ENCODE data around the gene CHMP6.

CHMP6 gene

DNA sequence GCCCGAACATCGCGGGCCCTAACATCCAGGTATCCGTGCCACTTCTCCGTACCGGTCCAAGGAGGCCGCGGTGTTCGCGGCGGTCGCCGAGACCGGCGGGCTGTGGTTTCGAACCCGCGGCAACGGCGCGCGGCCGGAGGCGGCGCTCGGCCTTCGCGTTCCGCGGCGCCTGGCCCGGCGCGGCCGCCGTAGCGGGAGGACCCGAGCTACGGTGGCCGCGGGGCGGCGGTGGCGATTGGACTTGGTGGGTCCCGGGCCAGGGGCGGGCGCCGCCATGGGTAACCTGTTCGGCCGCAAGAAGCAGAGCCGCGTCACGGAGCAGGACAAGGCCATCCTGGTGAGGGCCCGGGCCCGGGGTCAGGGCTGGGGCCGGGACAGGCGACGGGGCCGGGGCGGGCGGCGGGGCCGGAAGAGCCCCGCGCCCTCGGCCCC, at the start of gene CHMP6:
CHMP6 (plus strand) TSS at position 197 of the 432 bp plus-strand sequence; CDS start at position 275, 78 bp downstream.
- peak; percentile 37 to 83 for DNase-seq

DNA sequence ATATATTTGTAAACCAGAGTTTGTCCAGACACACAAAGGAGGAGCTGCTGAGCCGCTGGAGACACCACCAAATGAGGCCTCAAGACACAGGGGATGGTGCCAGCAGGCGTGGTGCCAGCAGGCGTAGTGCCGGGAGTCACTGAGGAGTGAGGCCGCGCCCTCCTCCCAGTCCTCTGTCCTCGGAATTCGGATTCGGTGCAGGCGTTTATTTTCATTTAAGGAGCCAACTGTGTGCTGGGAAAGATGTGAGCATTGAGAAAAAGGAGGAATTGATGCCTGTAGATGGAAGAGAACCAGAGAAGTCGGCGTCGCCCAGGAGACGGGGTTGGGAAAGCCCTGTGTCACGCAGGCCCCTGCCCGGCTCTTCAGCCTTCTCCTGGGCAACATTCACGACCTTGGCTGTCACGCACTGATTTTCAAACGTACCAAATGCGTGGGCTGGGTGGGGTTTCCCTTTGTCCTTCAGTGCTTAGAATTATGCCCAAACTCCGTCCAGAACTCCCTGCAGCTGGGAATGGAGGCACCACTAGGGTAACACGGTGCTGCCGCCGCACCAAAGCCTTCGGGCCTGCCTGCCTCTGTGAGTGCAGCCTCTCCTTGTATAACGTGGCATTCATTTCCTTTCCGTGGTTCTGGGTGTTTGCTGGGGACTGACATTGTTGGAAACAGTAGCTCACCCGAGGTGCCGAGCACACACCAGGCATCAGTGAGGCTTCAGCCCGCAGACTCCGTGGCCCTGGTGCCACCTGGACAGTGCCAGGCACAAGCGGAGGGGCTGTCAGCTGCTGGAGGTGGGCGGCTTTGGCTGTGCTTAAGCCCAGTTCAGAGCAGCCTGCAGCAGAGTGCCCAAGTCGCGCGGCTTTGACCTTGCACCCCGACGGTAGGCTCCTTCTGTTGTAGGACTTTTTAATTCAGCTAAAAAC, 49.0 kb upstream of the CHMP6 start:
- no peak for DNase-seq

DNA sequence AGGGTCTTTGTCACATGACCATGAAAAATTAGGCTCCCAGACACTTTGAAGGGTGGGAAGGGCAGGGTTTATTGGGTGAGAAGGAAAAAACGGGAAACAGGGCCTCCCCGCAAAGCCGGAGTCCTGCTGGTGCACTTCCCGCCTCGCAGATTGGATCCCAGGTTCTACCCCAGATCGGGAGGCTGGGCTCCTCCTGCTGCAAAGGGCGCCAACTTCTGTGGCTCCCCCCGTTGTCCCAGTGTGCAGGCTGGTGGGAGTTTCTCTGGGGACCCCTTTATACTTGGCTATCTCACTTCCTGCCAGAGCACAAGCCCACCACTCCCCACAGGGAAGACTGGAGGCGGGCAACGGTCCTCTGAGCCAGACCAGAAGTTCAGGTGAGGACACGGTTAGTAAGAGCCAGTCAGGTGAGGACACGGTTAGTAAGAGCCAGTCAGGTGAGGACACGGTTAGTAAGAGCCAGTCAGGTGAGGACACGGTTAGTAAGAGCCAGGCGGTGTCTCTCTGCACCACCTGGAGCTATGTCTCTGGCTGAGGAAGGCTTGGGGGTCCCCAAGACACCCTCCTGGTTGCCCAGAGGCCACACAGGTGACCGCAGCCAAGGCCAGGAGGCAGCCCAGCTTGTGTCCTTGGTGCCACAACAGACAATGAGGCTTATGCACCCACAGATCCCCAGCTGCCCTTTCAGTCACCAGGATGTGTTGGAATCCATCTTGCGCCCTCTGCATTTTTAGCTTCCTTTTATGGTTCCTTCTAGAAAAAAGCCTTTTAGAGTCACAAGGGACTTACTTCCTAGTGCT, 48.1 kb upstream of the CHMP6 start:
- no peak for DNase-seq

DNA sequence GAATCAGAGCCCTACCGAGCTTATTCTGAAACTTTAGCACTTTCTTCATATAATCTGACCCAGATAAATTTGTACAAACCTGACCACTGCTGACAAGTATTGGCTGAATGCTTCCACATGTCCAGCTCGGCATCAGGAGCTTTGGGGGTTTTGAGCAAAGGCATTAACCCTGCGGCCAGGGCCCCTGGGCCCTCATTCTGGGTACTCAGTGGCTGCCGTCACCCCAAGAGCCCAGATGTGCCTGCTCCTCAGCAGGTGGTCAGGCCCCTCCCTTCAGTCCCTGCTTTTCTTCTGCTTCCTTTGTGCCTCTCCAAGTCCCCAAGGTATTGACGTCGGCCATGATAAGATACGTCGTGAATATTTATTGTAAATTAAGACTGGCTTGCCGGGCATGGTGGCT, 47.3 kb upstream of the CHMP6 start:
- no peak for DNase-seq

DNA sequence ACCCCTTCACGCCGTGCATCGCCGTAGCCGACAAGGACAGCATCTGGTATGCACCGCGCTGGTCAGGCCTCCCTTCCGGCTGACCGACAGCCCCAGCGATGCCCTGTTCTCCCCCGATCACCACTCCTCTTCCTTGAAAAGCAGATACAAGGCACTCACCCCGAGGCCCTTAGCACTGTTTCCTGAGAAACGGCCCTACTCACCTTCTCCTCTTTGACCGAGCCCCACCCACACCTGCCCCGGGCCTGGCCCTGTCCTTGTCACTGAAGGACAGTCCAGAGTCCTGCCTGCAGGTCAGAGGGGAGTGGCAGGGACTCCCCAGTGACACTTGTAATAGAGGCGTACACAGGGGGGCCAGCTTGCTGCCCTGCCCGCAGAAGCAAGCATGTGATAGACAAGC, 45.9 kb upstream of the CHMP6 start:
- no peak for DNase-seq

DNA sequence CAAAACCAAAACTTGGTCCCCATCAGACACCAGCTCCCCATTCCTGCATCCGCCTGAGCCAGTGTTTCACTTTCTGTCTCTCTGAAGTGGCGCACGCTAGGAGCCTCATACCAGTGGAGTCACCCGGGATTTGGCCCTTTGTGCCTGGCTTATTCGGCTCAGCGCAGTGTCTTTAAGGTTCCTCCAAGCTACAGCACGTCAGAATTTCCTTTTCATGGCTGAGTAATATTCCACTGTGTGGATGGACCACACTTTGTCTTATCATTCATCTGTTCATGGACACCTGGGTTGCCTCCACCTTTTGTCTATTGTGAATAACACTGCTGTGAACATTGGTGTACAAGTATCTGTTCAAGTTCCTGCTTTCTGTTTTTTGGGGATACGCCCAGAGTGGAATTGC, 45.2 kb upstream of the CHMP6 start:
- no peak for DNase-seq

DNA sequence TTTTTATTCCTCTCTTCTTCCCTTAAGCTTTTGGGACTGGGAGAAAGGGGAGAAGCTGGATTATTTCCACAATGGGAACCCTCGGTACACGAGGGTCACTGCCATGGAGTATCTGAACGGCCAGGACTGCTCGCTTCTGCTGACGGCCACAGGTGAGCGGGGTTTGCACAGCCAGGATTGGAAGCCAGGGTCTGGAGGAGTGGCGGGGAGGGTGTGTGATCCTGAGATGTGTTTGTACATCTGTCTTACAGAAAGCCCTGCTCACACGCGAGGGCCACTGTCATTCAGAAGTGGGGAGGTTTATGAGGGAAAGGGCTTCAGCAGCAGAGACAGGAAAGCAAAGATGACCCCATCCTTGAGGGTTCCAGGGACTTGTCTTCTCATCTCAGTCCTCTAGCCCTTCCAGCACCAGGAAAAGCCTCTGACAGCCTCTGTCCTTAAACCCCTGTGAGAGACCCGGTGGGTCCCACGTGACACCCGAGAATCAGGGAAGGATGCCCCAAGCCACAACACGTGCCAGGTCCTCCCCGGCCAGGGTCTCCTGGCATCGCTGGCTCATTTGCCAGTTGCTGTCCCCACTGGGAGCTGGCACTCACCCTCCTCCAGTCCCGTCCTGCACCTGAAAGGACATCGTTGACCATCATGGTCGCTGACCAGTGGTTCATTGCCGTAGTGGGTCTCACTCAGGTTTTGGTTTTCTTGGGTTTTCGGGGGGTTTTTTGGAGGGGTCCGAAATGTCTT, 44.3 kb upstream of the CHMP6 start:
- no peak for DNase-seq

DNA sequence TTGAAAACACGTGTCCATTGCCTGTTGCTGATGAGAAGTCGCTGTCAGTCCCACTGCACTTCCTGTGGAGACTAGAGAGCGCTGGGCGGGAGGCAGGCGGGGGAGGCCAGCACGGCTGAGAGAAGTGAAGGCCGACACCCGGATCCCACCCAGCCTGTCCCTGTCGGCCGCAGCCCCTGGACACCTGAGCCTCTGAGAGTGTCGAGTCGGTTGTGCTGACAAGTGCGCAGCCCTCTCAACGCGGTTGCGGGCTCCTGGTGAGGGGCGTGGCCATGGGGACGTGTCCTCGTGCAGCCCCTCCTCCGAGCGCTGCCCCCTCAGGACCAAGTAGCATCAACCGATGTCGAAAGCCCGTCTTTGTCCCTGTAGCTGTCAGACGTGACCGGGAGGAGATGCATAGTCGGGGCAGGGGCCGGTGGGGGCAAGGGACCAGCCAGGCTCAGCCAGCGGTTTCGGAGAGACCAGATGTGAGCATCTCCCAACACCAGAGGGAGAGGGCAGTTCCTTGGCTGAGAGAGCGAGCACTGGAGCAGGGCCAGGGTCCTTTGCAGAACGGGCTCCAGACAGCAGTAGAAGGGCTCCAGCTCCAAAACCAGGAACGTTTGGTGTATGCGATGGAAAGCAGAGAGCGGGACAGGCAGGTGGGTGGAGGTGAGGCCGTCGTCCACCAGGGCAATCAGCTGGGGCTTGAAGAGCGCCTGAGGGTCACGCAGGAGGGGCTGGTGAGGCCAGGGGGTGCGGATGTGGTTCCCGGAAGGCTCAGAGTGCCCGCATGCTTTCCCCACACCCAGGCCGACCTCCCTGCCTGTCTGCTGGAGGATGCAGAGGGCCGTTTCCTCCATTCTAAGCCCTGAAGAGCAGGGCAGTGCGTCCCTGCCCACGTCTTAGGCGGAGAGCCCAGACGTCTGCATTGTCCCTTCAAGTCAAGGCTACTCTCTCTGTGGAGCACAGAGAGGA, 43.3 kb upstream of the CHMP6 start:
- DNase-seq: no peak

DNA sequence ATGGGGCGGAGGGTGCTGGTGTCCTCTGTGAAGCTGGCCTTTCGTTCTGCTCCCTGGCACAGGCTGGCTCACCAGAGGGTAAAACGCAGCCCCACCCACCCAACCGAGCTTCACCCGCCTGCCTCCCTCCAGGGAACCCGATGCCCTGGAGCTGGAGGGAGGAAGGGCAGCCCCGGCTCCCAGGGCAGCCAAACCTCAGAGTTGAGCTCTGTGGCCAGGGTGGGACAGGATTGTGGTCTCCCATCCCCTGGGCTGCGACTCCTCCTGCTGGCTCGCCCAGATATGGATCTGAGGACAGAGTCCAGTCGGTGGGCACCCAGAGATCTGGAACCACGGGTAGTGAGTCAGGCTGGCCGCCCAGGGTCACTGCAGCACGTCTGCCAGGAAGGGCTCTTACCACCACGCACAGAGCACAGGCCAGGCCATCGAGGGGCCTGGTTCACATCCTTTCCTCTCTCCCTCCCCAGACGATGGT, 42.6 kb upstream of the CHMP6 start:
- no peak for DNase-seq

DNA sequence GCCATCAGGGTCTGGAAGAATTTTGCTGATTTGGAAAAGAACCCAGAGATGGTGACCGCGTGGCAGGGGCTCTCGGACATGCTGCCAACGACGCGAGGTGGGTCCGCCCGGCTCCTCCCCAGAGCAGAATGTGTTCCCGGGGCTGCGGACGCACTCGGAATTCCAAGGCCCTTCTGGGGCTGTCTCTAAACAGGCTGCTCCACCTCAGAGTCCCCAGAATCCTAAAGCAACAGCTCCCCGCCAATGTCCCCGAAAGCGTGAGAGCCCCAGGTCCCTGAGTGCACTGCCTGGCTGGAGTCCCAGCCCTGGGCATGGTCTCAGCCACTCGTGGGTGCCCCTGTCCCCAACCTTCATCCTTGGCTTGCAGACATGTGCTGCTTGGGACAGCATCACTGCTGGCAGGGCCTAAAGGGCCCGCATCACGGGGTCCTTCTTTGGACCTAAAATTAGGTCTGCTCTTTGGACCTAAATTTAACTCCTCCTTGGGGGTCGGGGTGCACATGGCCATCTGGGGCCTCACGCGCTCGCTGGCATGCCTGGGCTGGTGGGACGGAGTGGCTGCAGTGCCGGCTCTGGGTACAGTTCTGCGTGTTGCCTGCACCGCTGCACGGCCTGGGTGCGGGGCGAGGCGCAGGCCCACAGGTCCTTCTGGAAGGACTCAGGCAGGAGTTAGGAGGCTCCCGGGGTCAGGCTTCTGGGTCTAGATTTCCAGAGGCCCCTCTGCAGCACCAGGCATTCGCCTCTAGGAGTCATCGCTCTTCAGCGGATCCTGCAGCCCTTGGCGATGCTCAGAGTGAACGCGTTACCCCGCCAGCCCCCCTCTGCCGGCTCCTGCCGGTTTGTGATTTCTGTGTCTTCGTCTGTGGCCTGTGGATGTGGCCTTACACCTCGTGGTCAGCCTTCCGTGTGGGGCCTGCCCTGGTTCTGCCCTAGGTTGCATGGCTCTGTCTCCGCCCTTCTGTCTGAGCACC, 41.9 kb upstream of the CHMP6 start:
- no peak for DNase-seq

DNA sequence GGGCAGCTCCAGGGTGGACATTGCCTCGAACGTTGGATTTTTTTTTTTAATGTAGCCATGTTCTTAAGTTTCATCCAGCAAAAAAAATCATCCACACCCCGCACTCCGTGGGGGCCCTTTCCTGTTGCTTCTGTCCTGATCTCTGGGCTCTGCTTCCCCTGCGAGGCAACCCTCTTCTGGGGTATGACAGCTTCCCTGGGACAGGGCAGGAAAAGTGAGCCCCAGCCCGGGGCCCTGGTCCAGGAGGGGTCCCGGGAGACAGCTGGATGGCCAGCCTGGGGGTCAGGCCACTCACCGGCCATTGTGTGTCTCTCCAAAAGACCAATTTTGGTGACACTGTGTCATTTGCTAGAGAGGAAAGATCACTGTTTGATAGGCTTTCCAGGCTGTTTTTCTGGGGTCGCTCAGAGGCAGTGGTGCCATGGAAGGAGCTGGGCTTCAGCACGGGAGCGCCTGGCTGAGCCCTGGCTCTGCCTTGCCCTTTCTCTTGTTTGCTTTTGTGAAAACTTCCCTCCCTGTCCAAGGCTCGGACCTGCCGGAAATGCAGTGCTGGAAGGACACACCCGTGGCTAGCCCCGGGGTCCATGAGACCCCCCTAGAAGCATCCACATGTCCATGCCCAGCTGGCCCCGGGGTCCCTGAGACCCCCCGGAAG, 41.0 kb upstream of the CHMP6 start:
- no peak for DNase-seq

DNA sequence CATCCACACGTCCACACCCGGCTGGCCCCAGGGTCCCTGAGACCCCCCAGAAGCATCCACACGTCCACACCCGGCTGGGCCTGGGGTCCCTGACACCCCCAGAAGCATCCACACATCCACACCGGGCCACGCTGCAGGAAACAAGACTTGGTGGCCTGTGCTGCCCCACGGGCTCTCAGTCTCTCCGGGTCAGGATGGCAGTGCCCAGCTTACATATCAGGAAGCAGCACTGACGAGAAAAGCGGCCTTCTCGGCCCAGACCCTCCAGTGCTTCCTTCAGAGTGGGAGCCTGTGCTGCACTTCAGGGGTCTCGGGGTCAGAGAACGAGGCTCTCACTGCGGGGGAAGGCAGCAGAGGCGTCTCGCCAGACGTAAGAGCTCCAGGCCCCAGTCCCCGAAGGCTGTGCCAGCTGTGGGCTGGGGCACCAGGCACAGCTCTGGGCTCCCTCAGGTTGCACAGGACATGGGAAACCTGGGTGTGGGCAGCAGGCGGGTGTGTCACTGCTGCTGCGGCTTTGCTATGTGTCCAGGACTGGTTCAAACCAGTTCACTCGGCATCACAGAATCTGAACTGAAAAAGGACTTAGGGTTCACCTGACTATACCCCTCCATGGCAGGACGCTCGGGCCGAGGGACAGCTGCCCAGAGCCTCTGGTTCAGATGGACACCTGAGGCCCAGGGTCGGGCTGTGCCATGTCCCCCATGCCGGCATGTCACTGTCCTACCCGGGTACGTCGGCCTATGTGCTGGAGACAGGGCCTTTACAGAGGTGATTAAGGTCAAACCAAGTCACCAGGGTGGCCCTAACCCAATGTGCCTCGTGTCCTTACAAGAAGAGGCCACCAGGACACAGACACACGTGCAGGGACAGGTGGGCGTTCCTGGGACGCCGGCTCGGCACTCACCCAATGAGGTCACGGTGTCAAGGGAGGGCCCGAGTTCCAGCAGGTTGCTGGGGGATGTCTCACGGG, 40.2 kb upstream of the CHMP6 start:
- DNase-seq: no peak

DNA sequence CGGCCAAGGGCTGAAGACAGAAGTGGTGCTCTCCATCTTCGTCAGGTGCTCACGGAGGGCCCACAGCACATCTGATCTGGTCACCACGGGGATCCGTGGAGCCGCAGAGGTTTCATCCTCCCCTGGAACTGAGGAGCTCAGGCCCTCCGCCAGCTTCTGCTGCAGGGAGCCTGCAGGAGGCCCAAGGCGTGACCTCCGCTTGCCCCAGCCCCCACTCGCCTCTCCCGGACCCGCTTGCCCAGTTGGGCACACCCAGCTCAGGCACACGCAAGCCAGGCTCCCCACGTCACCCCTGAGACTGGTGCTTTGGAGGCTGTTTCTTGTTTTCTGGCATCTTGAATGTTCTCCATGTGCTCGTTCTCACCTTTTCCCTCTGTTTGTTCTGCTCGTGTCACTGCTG, 39.4 kb upstream of the CHMP6 start:
- DNase-seq: no peak

DNA sequence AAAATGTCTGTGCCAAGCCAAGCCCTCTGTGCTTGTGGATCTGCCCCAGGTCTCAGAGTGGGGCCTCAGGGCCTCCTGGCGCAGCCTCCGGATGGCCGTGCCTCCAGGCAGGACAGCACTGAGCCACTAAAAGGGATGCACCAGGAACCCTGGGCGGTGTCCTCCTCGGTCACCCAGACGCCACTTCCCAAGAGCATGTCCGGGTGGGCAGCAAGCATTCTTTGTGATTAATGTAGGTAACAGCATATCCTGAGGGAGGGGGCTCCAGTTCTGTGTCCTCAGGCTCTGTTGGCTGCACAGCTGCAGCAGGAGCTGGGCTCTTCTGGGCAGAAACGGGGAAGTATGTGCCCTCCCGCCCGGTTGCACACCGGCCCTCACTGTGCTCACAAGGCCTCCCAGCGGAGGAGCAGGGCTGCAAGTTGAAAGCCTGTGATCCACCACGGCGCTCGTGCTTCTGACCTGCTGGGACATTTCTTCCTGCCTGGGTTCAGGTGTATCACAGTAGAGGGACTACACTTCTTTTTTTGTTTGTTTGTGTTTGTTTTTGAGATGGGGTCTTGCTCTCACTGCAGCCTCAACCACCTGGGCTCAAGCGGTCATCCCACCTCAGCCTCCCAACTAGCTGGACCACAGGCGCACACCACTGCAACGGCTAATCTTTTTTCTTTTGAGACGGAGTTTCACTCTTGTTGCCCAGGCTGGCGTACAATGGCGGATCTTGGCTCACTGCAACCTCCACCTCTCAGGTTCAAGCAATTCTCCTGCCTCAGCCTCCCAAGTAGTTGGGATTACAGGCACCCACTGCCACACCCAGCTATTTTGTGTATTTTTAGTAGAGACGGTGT, 37.9 kb upstream of the CHMP6 start:
- no peak for DNase-seq

DNA sequence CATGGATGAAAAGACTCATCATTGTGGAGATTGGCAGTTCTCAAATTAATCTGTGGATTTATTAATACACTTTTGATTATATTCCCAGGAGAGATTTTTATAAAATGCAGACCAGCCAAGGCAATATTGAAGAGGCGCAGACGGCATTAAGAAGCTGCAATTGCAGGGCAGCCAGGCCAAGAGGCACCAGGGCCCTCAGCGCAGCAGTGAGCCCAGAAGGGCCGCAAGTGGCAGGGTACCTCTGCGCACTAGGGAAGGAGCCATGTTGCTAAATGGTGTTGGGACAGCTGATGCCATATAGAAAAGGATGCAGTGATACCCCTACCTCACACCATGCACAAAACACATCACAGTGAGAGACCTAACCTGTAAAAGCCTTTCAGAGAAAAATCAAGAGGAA, 36.6 kb upstream of the CHMP6 start:
- no peak for DNase-seq

DNA sequence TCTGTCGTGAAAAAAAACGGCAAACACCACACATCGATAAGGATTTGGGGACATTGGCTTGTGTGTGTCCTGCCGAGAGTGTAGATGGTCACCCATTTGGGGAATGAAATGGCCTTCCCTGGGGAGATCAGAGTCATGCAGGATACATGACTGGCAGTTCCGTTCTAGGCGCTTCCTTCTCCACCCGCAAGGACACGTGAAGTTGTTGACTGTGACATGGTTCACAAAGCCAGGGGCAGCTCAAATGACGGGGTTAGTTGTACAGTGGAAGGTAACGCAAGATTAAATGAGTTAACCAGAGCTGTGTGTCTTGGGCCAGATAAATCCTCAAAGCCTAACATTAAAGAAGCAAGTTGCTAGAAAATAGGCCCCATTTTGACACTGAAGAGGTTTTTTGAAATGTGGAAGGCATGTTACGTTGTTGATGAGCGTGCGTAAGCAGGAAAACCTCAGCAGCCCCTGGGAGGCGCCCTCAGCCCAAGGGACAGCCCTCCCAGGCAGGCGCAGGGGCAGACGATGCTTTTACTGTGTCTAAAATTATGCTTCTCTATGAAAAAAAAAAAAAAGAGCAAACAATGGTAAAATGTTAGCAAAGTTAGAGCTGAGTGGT, 35.9 kb upstream of the CHMP6 start:
- DNase-seq: no peak

All from NCI-H1930 (cell line).